K562 (cell line): Measurements from ENCODE around the gene RND1. TPM values are rescaled to one million over a fixed set of nuclear protein-coding genes. Genes with fewer than 3 reads are reported as not detected.
A peak's percentile ranks its signal among the peaks of the same experiment; 100 is the strongest.

Experiments
- ATAC-seq: fragments of 200-7000 bp; cut with Tn5 transposase; 3 replicates; pipeline ENCODE4 v1.9.1; 2020; ENCODE audit warnings: moderate library complexity
- BruUV-seq: library from RNA; stranded (reverse); fragments of 400-500 nt; replicated peaks from 2 replicates; lab custom pipeline; 2021; lab: Mats Ljungman, UMichigan
- CTCF ChIA-PET: fragments of 300-600 bp; formaldehyde crosslinking; extraction: SDS; loops from one replicate; lab custom pipeline; 2021; ENCODE audit warnings: low intra/inter-chr PET ratio; lab: Yijun Ruan, JAX
- POLR2A ChIA-PET: fragments of 300-600, 350-650 bp; sonication (Branson Sonifier 250); formaldehyde crosslinking; extraction: SDS; loops from one replicate; lab custom pipeline; 2021; ENCODE audit warnings: antibody characterized with exemption, inconsistent platforms; lab: Yijun Ruan, JAX
- DNase-seq, 4 experiments: peaks; one replicate each; pipeline versions ENCODE4 v3.0.0 to v3.0.0-alpha.2; 2011 to 2018; ENCODE audit warnings: low spot score in 3 of 4, mixed read lengths in 3 of 4; ENCODE audit errors: extremely low read depth in 1 of 4
- FAIRE-seq: peaks from 2 replicates; lab custom pipeline; 2011; peaks lifted over from hg19 to GRCh38; lab: Jason Lieb, UNC
- H2AFZ ChIP-seq: 2 replicates; pipeline ENCODE4 v1.6.0; 2011; ENCODE audit warnings: low read depth, low read length, control low read depth, inconsistent platforms
- H3K27ac ChIP-seq: fragments of 200-600 bp; 3 replicates; pipeline ENCODE4 v1.8.0; 2011; ENCODE audit warnings: low read depth, mild to moderate bottlenecking, control low read depth, inconsistent platforms, low read length, moderate library complexity, mixed read lengths; ENCODE audit errors: extremely low read depth
- H3K27me3 ChIP-seq, 2 experiments: fragments of 300-600 bp in 1 of 2; 2 replicates in 1 of 2; 3 replicates in 1 of 2; pipeline versions ENCODE4 v1.6.0 to v1.8.0; 2011; ENCODE audit warnings: inconsistent platforms in 2 of 2, low read length in 2 of 2, mild to moderate bottlenecking in 1 of 2, mixed read lengths in 1 of 2, moderate library complexity in 1 of 2; ENCODE audit not compliant: control insufficient read depth in 2 of 2, insufficient read depth in 2 of 2
- H3K36me3 ChIP-seq: fragments of 300-600 bp; 3 replicates; pipeline ENCODE4 v1.8.0; 2011; ENCODE audit warnings: mild to moderate bottlenecking, low read length, inconsistent platforms; ENCODE audit not compliant: control insufficient read depth, insufficient read depth
- H3K4me1 ChIP-seq, 2 experiments: fragments of 200-600 bp in 1 of 2; replicated peaks in 1 of 2; 2 replicates in 1 of 2; 3 replicates in 1 of 2; pipeline versions ENCODE4 v1.5.1 to v1.8.0; 2011; ENCODE audit warnings: inconsistent platforms in 2 of 2, low read length in 2 of 2, mild to moderate bottlenecking in 1 of 2, mixed read lengths in 1 of 2, moderate library complexity in 1 of 2; ENCODE audit not compliant: control insufficient read depth in 2 of 2, insufficient read depth in 2 of 2
- H3K4me2 ChIP-seq: 2 replicates; pipeline ENCODE4 v1.6.1; 2011; ENCODE audit warnings: low read length, control low read depth, inconsistent platforms, mixed read lengths; ENCODE audit not compliant: insufficient read depth
- H3K4me3 ChIP-seq: fragments of 200-600 bp; sonication (generic), shearing (Covaris generic); 2 replicates; pipeline ENCODE4 v1.5.1; 2016; ENCODE audit warnings: control low read depth, inconsistent platforms
- H3K79me2 ChIP-seq: fragments of 200-600 bp; 3 replicates; pipeline ENCODE4 v1.8.0; 2011; ENCODE audit warnings: low read length, inconsistent platforms; ENCODE audit not compliant: control insufficient read depth, insufficient read depth
- H3K9ac ChIP-seq, 2 experiments: 2 replicates each; pipeline versions ENCODE4 v1.6.0 to v1.6.1; 2011; ENCODE audit warnings: low read depth in 2 of 2, low read length in 2 of 2, control low read depth in 1 of 2, inconsistent platforms in 1 of 2, mild to moderate bottlenecking in 1 of 2, mixed read lengths in 1 of 2; ENCODE audit not compliant: insufficient read depth in 1 of 2
- H3K9me1 ChIP-seq: one replicate; pipeline ENCODE4 v1.6.0; 2011; ENCODE audit warnings: inconsistent platforms, mild to moderate bottlenecking, low read length, moderate library complexity; ENCODE audit not compliant: control insufficient read depth, insufficient read depth
- H3K9me3 ChIP-seq: replicated peaks from 2 replicates; pipeline ENCODE4 v1.5.1; 2011; ENCODE audit warnings: low read depth, low read length, inconsistent platforms; ENCODE audit not compliant: control insufficient read depth, insufficient read depth
- H4K20me1 ChIP-seq: replicated peaks from 2 replicates; pipeline ENCODE4 v1.6.1; 2011; ENCODE audit warnings: low read length, inconsistent platforms, mixed read lengths; ENCODE audit not compliant: control insufficient read depth, insufficient read depth
- ARID1B ChIP-seq: fragments of 450-650 bp; IDR thresholded peaks from 2 replicates; pipeline ENCODE4 v1.6.1; 2016; ENCODE audit warnings: antibody characterized with exemption, mild to moderate bottlenecking, inconsistent platforms
- ASH1L ChIP-seq: fragments of 450-650 bp; IDR thresholded peaks from 2 replicates; pipeline ENCODE4 v1.6.1; 2018; ENCODE audit warnings: borderline replicate concordance, mild to moderate bottlenecking, low read depth; ENCODE audit not compliant: partially characterized antibody
- CBX1 ChIP-seq: sonication (generic); IDR thresholded peaks from 2 replicates; pipeline ENCODE4 v1.6.1; 2016; ENCODE audit warnings: antibody characterized with exemption, low read depth, mild to moderate bottlenecking
- CREBBP ChIP-seq: IDR thresholded peaks from one replicate; pipeline ENCODE4 v1.6.1; 2012; ENCODE audit warnings: low read depth, mild to moderate bottlenecking, control low read depth, inconsistent platforms, low read length
- DDX20 ChIP-seq: fragments of 450-650 bp; IDR thresholded peaks from 2 replicates; pipeline ENCODE4 v1.6.1; 2016; ENCODE audit warnings: missing genetic modification characterization, low read depth, mild to moderate bottlenecking, missing compliant biosample characterization, moderate library complexity
- ELF1 ChIP-seq: fragments of 200-800 bp; sonication (Bioruptor generic); IDR thresholded peaks from 2 replicates; pipeline ENCODE4 v1.6.1; 2016; ENCODE audit warnings: missing genetic modification characterization, missing compliant biosample characterization
- FOXJ2 ChIP-seq: fragments of 200-800 bp; sonication (Bioruptor generic); IDR thresholded peaks from 2 replicates; pipeline ENCODE4 v1.6.1; 2016; ENCODE audit warnings: missing genetic modification characterization, missing compliant biosample characterization
- JUND ChIP-seq, 2 experiments: IDR thresholded peaks; 2 replicates in 1 of 2; 3 replicates in 1 of 2; pipeline ENCODE4 v1.6.1; 2011; ENCODE audit warnings: borderline replicate concordance in 2 of 2, low read depth in 2 of 2, low read length in 2 of 2, improper control_type of control experiment in 1 of 2, missing biosample characterization in 1 of 2, missing genetic modification characterization in 1 of 2, missing genetic modification reagents in 1 of 2
- NFATC3 ChIP-seq: fragments of 450-650 bp; IDR thresholded peaks from 2 replicates; pipeline ENCODE4 v1.6.1; 2017; ENCODE audit warnings: mild to moderate bottlenecking
- NRF1 ChIP-seq, 2 experiments: fragments of 450-650 bp; IDR thresholded peaks in 1 of 2; conservative IDR thresholded peaks in 1 of 2; 2 replicates each; pipeline ENCODE4 v1.6.1; 2014; ENCODE audit warnings: mild to moderate bottlenecking in 2 of 2
- PHB2 ChIP-seq: fragments of 450-650 bp; IDR thresholded peaks from 2 replicates; pipeline ENCODE4 v1.6.1; 2017; ENCODE audit warnings: low read depth
- RBFOX2 ChIP-seq: fragments of 200-400 bp; formaldehyde crosslinking; IDR thresholded peaks from 2 replicates; pipeline ENCODE4 v1.6.1; 2017; ENCODE audit warnings: low read depth, mild to moderate bottlenecking, low read length, moderate library complexity
- SLC30A9 ChIP-seq: fragments of 250-450 bp; sonication (Bioruptor Pico); IDR thresholded peaks from 2 replicates; pipeline ENCODE4 v1.8.0; 2022; ENCODE audit warnings: mild to moderate bottlenecking, moderate library complexity
- SMAD1 ChIP-seq: fragments of 150-350 bp; IDR thresholded peaks from 2 replicates; pipeline ENCODE4 v1.6.1; 2014; ENCODE audit warnings: low read length, low read depth; ENCODE audit not compliant: partially characterized antibody
- SPI1 ChIP-seq: IDR thresholded peaks from 2 replicates; pipeline ENCODE4 v1.6.1; 2011; ENCODE audit warnings: low read depth, low read length, control low read depth, borderline replicate concordance
- TFAM ChIP-seq: fragments of 250-450 bp; sonication (Bioruptor Pico); conservative IDR thresholded peaks from 2 replicates; pipeline ENCODE4 v1.5.0; 2021; ENCODE audit warnings: mild to moderate bottlenecking, moderate library complexity
- THRA ChIP-seq: fragments of 450-650 bp; IDR thresholded peaks from 2 replicates; pipeline ENCODE4 v1.6.1; 2017; ENCODE audit warnings: mild to moderate bottlenecking, moderate library complexity
- ZEB2 ChIP-seq: fragments of 450-650 bp; IDR thresholded peaks from 2 replicates; pipeline ENCODE4 v1.6.1; 2016
- ZNF696 ChIP-seq: fragments of 250-450 bp; sonication (Bioruptor Pico); conservative IDR thresholded peaks from 2 replicates; pipeline ENCODE4 v1.4.0; 2020; ENCODE audit warnings: mild to moderate bottlenecking, moderate library complexity
- WGBS: fragments of 100-300 bp; shearing (Covaris generic); methylation state at CpG from one replicate; pipeline ENCODE4 v1.1.6; 2016; ENCODE audit warnings: low coverage, mixed read lengths; ENCODE audit not compliant: insufficient coverage; ENCODE audit errors: missing lambda C conversion rate; 5-methylcytosine and 5-hydroxymethylcytosine counted together
- in situ Hi-C: fragments of 300-500 bp; cut with MboI; formaldehyde crosslinking; loops from 4 replicates; pipeline ENCODE4 v1.15.0; 2018; ENCODE audit warnings: inconsistent platforms, mixed read lengths
- intact Hi-C: fragments of 100-400 bp; cut with micrococcal nuclease; formaldehyde crosslinking; loops from 2 replicates; pipeline ENCODE4 v1.14.2; 2022
- polyA plus RNA-seq, 8 experiments: library from polyadenylated mRNA; depleted of rRNA in 4 of 8; stranded (reverse) in 5 of 8; unstranded in 3 of 8; fragments of >200 nt; fragmentation: Nextera tagmentation in 2 of 8; fragmentation: Illumina TruSeq in 1 of 8; extraction: Ambion mirVana in 2 of 8; extraction: Trizol in 1 of 8; gene quantifications; 2 replicates each; pipeline versions ENCODE4 v1.2.1 to v1.2.3, GENCODE V29; 2011 to 2014; ENCODE audit warnings: inconsistent platforms in 1 of 8, missing spikeins in 1 of 8
- total RNA-seq, 7 experiments: library from RNA; depleted of rRNA in 6 of 7; stranded (reverse); fragments of >200 nt in 6 of 7; fragmentation: Illumina TruSeq in 2 of 7; extraction: Trizol in 2 of 7; gene quantifications; 2 replicates each; pipeline versions ENCODE4 v1.2.1 to v1.2.3, GENCODE V29; 2011 to 2021; ENCODE audit warnings: low replicate concordance in 1 of 7

Gene RND1
- total and polyA plus RNA-seq, 9 of the 15 experiments (the other 6 are each of a cell fraction or from before 2014, with no cell fraction given): 0.18 to 0.78 (median 0.58) TPM; not detected in 2

- H3K4me2 ChIP-seq: no peak overlapping the region
- no TSS peak for BruUV-seq
- FAIRE-seq (no peak), DNase-seq (no peak), ATAC-seq (no peak)
- in situ Hi-C loops (no loop called here), intact Hi-C loops (no loop called here)
- peaks cover 7 to 8% of the 10 kb centered on the region in 2 experiments; a peak in 3 of 5 replicates for H3K4me1 ChIP-seq
- 10% methylated on average over 5 of the region's 5 CpGs for WGBS
- no peaks in the 10 kb centered on the region for H3K36me3 ChIP-seq
- no peaks in the 10 kb centered on the region for H3K9me1 ChIP-seq
- CTCF ChIA-PET: no interaction called here
- peak overlapping the region in 1 of 2 experiments; percentile 23; a peak in 1 of 4 replicates for H3K9ac ChIP-seq
- peaks cover 27 to 34% of the 10 kb centered on the region in 2 experiments for H3K27me3 ChIP-seq
- H3K9me3 ChIP-seq: no peaks in the 10 kb centered on the region
- H3K27ac ChIP-seq: no peak overlapping the region
- no peak overlapping the region for H2AFZ ChIP-seq
- 0 out of 2 replicates have a peak, but pooled peaks cover 4% of the 10 kb centered on the region for H4K20me1 ChIP-seq
- POLR2A ChIA-PET: interaction anchor here (1.8 kb wide), 1 partner anchor 11 kb away, joined by 7 read pairs; the partner anchor contains the start of gene DDX23
- no peak for TF ChIP-seq ELF1 (tag)
- no peak for TF ChIP-seq DDX20 (tag)
- TF ChIP-seq NFATC3: no peak
- TF ChIP-seq ZEB2: no peak
- TF ChIP-seq SPI1: no peak
- no peak for TF ChIP-seq SMAD1
- no peak for TF ChIP-seq CBX1
- no peak for TF ChIP-seq JUND (IDR thresholded peaks at IDR 0.05; ENCODE audit: borderline replicate concordance, low read depth, low read length)
- TF ChIP-seq JUND (tag; IDR thresholded peaks at IDR 0.05; ENCODE audit: borderline replicate concordance, low read depth, low read length): no peak
- no peak for TF ChIP-seq CREBBP
- TF ChIP-seq THRA: no peak
- TF ChIP-seq SLC30A9 (CRISPR knock-in tag): no peak
- TF ChIP-seq PHB2: no peak
- TF ChIP-seq ARID1B: no peak
- TF ChIP-seq NRF1 (conservative IDR thresholded peaks at IDR 0.05 in 1 of 2, IDR thresholded peaks at IDR 0.05 in 1 of 2): no peak
- no peak for TF ChIP-seq FOXJ2
- TF ChIP-seq TFAM (CRISPR knock-in tag): no peak
- TF ChIP-seq ASH1L: no peak
- no peak for TF ChIP-seq RBFOX2
- no peak for TF ChIP-seq ZNF696
- no peak overlapping the region for H3K4me3 ChIP-seq
- no peaks in the 10 kb centered on the region for H3K79me2 ChIP-seq
Measured at GRCh38 chr12:48862760-48863159, 2.9 kb downstream of the RND1 start.
